SK-N-MC (cell line): Measurements from ENCODE around the gene SLF2.

Experiments
- EZH2 ChIP-seq: fragments of 200-600 bp; sonication (generic); IDR thresholded peaks from one replicate; pipeline ENCODE4 v1.6.1; 2017; ENCODE audit warnings: antibody characterized with exemption
- FOXP2 ChIP-seq: optimal IDR thresholded peaks from 2 replicates; pipeline ENCODE3; 2011; ENCODE audit warnings: mild to moderate bottlenecking, moderate library complexity; ENCODE audit not compliant: insufficient read depth; ENCODE audit errors: extremely low read length, control extremely low read depth
- POLR2AphosphoS5 ChIP-seq: IDR thresholded peaks from 2 replicates; pipeline ENCODE4 v1.6.1; 2012; ENCODE audit warnings: mild to moderate bottlenecking, low read depth, low read length, borderline replicate concordance

GRCh38 chr10:100930368-100930767 lies 17.6 kb downstream of the SLF2 start:
- TF ChIP-seq EZH2, result no peak
- TF ChIP-seq FOXP2, result no peak
- TF ChIP-seq POLR2AphosphoS5, result no peak
